Stimulated activated CD4-positive, alpha-beta T cell treated with anti-CD3 and anti-CD28 coated beads, Interleukin-4, amount 100 ng/mL, for 24 hours (primary cell): ENCODE results near the gene DUSP7.

Experiments
- DNase-seq: peaks from one replicate; pipeline ENCODE4 v3.0.0-alpha.2; 2020

DUSP7 gene

GRCh38 chr3:52004906-52005395, 51.4 kb downstream of the DUSP7 start:
- no peak for DNase-seq

- DNase-seq, result no peak
Observed at GRCh38 chr3:52004163-52004787, 52.1 kb downstream of the DUSP7 start.

GRCh38 chr3:52002748-52003147, 53.6 kb downstream of the DUSP7 start:
- DNase-seq, result no peak

- peak; percentile 87 for DNase-seq
Observed at GRCh38 chr3:52001443-52001974, 54.9 kb downstream of the DUSP7 start.

- DNase-seq, result no peak
Observed at GRCh38 chr3:51999846-52000245, 56.5 kb downstream of the DUSP7 start.
